ENCODE measurements around the gene KAT6B. TPM values are rescaled to one million over a fixed set of nuclear protein-coding genes. Genes with fewer than 3 reads are reported as not detected.

Gene KAT6B
- polyA plus RNA-seq, 1 donor from 2014 or later: 11.5 TPM

DNA sequence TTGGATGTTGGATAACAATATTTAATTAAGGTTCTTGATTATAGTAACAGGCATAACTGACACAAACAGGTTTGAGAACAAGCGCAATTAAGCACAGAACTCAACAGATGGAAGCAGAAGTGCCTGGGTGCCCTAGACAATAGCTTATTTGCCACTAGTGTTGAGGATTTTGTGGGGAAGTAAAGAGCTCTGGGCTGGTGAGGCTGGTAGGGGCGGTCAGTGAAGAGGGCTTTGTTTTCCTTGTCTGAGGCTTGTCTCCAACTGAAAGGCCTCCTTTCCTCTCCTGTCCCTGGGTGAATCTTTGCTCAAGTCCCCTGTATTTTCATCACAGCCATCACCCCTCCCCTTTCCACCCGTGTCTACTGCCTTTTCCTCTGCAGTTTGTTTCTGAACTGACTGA, 104.6 kb downstream of the KAT6B start:
- no peaks in the 10 kb centered on the region for H3K9me2 ChIP-seq (ENCODE audit: insufficient read depth, low read length)
- H3K4me2 ChIP-seq (ENCODE audit: low read length): no peak overlapping the region
- no peaks in the 10 kb centered on the region for H3F3A ChIP-seq (ENCODE audit: insufficient read depth, low read length, poor library complexity, severe bottlenecking)
- no peak for TF ChIP-seq POLR2AphosphoS5 (IDR thresholded peaks at IDR 0.05)
- no peaks in the 10 kb centered on the region for H3K9me3 ChIP-seq (ENCODE audit: low read length)
- H3K36me3 ChIP-seq (ENCODE audit: insufficient read depth, low read length): no peaks in the 10 kb centered on the region
- H3K79me2 ChIP-seq (replicated peaks; ENCODE audit: insufficient read depth, low read length): peaks cover 31% of the 10 kb centered on the region
- H3K9ac ChIP-seq (ENCODE audit: low read length): no peak overlapping the region
- H4K20me1 ChIP-seq (ENCODE audit: insufficient read depth): no peaks in the 10 kb centered on the region
- no peaks in the 10 kb centered on the region for H3K27me3 ChIP-seq (ENCODE audit: insufficient read depth, low read depth, low read length)
- no peak overlapping the region for H3K27ac ChIP-seq (ENCODE audit: low read length)
- H3K4me3 ChIP-seq (ENCODE audit: low read length): no peak overlapping the region
- H2AFZ ChIP-seq (ENCODE audit: low read depth, low read length): no peak overlapping the region

DNA sequence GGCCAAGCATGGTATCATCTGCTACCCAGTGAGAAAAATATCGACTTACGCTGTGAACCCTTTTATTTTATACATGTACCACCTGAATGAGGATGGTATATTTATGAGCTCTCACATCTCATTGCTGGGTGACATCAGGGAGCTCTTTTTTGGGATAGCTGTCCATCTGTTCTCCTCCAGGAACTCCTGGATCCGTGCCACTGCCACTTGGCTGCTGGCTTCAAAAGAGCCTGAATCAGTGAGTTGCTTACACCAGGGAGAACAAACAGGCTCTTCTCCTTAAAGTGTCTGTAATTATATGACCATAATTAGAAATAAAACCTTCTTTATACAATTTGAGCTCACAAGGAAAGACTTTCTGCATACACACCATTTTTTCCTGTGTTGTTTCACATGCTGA, 106.2 kb downstream of the KAT6B start:
- Histone ChIP-seq H3K27me3 (ENCODE audit: insufficient read depth, low read depth, low read length) (no peaks in the 10 kb centered on the region), H3K9me3 (ENCODE audit: low read length) (no peaks in the 10 kb centered on the region), H3F3A (ENCODE audit: insufficient read depth, low read length, poor library complexity, severe bottlenecking) (no peaks in the 10 kb centered on the region), H3K4me2 (ENCODE audit: low read length) (no peak overlapping the region), H4K20me1 (ENCODE audit: insufficient read depth) (no peaks in the 10 kb centered on the region), H3K36me3 (ENCODE audit: insufficient read depth, low read length) (no peaks in the 10 kb centered on the region), H3K9ac (ENCODE audit: low read length) (no peak overlapping the region), H3K4me3 (ENCODE audit: low read length) (no peak overlapping the region), H3K79me2 (replicated peaks; ENCODE audit: insufficient read depth, low read length) (peaks cover 31% of the 10 kb centered on the region), H3K9me2 (ENCODE audit: insufficient read depth, low read length) (no peaks in the 10 kb centered on the region), H2AFZ (ENCODE audit: low read depth, low read length) (no peak overlapping the region), H3K27ac (ENCODE audit: low read length) (no peak overlapping the region)
- no peak for TF ChIP-seq EP300 (conservative IDR thresholded peaks at IDR 0.05; ENCODE audit: poor library complexity, severe bottlenecking)
- TF ChIP-seq, protein P1, sequence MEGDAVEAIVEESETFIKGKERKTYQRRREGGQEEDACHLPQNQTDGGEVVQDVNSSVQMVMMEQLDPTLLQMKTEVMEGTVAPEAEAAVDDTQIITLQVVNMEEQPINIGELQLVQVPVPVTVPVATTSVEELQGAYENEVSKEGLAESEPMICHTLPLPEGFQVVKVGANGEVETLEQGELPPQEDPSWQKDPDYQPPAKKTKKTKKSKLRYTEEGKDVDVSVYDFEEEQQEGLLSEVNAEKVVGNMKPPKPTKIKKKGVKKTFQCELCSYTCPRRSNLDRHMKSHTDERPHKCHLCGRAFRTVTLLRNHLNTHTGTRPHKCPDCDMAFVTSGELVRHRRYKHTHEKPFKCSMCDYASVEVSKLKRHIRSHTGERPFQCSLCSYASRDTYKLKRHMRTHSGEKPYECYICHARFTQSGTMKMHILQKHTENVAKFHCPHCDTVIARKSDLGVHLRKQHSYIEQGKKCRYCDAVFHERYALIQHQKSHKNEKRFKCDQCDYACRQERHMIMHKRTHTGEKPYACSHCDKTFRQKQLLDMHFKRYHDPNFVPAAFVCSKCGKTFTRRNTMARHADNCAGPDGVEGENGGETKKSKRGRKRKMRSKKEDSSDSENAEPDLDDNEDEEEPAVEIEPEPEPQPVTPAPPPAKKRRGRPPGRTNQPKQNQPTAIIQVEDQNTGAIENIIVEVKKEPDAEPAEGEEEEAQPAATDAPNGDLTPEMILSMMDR (IDR thresholded peaks at IDR 0.05; ENCODE audit: poor library complexity, severe bottlenecking): no peak
- TF ChIP-seq TAF1 (IDR thresholded peaks at IDR 0.05; ENCODE audit: low read depth): no peak
- no peak for TF ChIP-seq EZH2 (IDR thresholded peaks at IDR 0.05; ENCODE audit: borderline replicate concordance, insufficient read depth, low read length, poor library complexity, severe bottlenecking)
- no peak for TF ChIP-seq RAD21 (conservative IDR thresholded peaks at IDR 0.05)
- no peak for TF ChIP-seq MXI1 (conservative IDR thresholded peaks at IDR 0.05; ENCODE audit: poor library complexity, severe bottlenecking)
- TF ChIP-seq SMC3 (conservative IDR thresholded peaks at IDR 0.05; ENCODE audit: poor library complexity): no peak
- TF ChIP-seq POLR2AphosphoS5 (IDR thresholded peaks at IDR 0.05): no peak
- TF ChIP-seq, protein P2, sequence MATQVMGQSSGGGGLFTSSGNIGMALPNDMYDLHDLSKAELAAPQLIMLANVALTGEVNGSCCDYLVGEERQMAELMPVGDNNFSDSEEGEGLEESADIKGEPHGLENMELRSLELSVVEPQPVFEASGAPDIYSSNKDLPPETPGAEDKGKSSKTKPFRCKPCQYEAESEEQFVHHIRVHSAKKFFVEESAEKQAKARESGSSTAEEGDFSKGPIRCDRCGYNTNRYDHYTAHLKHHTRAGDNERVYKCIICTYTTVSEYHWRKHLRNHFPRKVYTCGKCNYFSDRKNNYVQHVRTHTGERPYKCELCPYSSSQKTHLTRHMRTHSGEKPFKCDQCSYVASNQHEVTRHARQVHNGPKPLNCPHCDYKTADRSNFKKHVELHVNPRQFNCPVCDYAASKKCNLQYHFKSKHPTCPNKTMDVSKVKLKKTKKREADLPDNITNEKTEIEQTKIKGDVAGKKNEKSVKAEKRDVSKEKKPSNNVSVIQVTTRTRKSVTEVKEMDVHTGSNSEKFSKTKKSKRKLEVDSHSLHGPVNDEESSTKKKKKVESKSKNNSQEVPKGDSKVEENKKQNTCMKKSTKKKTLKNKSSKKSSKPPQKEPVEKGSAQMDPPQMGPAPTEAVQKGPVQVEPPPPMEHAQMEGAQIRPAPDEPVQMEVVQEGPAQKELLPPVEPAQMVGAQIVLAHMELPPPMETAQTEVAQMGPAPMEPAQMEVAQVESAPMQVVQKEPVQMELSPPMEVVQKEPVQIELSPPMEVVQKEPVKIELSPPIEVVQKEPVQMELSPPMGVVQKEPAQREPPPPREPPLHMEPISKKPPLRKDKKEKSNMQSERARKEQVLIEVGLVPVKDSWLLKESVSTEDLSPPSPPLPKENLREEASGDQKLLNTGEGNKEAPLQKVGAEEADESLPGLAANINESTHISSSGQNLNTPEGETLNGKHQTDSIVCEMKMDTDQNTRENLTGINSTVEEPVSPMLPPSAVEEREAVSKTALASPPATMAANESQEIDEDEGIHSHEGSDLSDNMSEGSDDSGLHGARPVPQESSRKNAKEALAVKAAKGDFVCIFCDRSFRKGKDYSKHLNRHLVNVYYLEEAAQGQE (IDR thresholded peaks at IDR 0.05; ENCODE audit: borderline replicate concordance): no peak
